GM18858 (cell line): ENCODE data around the gene NRBP1.

ENCODE experiments used
- ATAC-seq: cut with Tn5 transposase; IDR thresholded peaks from one replicate; pipeline ENCODE4 v1.9.1; 2021; ENCODE audit not compliant: unreplicated experiment

The NRBP1 gene

DNA sequence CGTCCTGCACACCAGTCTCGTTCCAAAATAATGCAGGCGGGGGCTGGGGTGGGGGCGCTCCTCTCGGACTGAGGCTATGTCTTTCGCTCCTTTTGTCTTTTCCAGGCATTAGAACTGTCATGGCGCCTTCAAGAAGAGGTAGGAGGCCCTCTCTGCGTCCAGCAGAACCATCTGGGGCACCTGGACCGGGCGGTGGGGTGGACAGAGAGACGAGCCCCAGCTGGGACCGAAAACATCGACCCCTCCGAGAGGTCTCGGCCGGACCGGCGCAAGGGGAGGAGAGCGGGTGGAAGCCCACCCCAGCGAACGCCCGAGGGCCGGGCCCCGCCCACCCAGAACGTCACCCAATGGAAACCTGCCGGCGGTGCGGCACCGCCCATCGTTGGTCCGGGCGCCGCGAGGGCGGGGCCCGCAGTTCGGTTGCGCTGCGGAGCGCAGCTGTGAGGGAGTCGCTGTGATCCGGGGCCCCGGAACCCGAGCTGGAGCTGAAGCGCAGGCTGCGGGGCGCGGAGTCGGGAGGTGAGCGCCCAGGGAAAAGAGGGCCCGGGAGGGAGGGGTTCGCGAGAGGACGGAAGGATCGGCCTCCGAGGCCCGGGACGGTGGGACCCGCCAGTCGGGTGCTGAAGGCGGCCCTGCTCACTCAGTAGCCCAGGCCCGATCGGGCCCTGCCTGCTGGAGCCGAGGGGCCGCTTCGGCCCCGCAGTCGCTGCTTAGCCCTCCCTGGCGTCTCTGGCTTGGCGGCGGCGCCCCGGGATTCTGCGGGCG lies at the start of gene NRBP1:
Gene NRBP1, plus strand, starts transcription at position 419 of the 765 bp plus-strand sequence. CDS start 4,643 bp downstream, outside the sequence.
- ATAC-seq = peak; percentile 79

DNA sequence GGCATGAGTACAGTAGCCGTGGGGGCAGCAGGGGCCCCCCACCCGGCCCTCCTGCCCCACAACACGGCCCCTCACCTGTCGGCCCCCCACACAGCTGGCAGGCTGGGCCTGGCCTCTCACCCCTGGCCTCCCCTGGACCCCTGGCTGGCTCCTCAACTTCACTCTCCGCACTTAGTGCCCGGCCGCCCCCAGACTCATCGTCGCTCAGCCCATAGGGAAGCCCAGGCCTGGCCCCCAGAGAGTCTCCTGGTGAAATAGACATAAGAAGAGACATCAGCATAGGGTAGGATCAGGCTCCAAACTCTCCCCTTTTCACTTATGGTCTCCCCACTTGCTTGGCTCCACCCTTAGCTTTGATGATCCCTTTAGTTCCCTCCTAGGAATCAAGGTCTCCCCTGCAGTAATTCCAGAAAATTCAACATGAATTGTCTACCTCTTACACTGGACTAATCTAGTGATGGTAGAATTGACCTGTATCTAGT lies 49.6 kb upstream of the NRBP1 start:
- no peak for ATAC-seq

- ATAC-seq = no peak
Measured at GRCh38 chr2:27379383-27379835, 49.0 kb upstream of the NRBP1 start.

DNA sequence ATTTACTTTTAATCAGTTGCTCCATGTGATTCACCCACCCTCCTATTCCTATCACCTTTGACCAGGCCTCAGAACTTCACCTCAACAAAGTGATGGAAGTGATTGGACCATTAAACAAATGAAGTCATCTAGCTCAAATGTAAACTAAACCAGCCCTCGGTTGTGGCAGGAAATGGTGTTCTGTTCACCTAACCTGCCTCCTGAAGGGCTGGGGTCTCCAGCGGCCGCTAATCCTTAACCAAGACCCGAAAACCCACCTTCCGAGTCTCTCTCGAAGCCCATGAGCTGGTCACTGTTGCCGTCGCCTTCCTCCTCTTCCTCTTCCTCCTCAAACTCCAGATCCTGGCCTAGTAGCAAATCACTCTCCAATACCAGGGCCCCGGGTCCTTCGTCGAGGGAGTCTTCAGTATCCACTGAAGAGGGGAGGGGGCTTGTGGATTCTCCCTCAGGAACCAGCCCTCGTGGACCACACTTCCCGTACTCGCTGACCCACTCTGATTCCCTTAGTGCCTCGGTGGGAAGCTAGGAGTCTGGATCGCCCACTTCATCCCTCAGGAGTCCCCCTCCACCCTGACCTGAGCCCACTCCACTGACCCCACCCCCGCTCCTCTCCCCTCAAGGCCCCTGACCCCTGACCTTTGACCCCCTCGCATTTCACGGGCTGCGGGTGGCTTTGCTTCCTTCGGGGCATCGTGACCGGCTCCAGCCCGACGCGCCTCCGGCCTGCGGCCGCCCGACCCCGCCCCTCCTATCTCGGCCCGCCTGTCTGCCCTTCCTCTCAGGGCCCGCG lies 48.4 kb upstream of the NRBP1 start:
- peak; percentile 24 for ATAC-seq

GRCh38 chr2:27380626-27381545 lies 47.5 kb upstream of the NRBP1 start, which contains the start of gene ZNF513:
TSS of gene ZNF513 (minus strand) at chr2:27380734. CDS start at chr2:27380526, 208 bp downstream.
- ATAC-seq = peak; percentile 65

- no peak for ATAC-seq
Measured at GRCh38 chr2:27381577-27382181, 46.8 kb upstream of the NRBP1 start.

GRCh38 chr2:27390822-27391679 lies 37.4 kb upstream of the NRBP1 start:
- no peak for ATAC-seq

DNA sequence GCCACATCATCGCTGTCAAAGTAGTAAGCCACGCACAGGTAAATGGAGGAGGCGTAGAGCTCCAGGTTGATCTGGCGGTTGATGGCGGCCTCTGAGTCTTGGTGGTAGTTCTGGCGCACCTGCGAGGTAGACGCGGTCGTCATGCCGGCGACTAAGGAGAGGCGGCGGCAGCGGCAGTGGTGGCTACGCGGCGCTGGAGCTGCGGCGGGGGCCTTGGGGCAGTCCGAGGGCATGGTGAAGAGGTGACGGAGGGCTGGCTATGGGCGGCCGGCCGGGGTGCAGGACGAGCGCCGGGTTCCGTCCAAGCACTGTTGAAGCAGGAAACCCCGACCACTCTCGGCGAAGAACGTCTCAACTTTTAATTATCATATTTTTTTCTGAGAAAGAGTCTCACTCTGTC lies 35.2 kb upstream of the NRBP1 start:
- ATAC-seq = no peak

- no peak for ATAC-seq
Measured at GRCh38 chr2:27398962-27399361, 29.5 kb upstream of the NRBP1 start.

- no peak for ATAC-seq
Measured at GRCh38 chr2:27400348-27401135, 27.9 kb upstream of the NRBP1 start.

DNA sequence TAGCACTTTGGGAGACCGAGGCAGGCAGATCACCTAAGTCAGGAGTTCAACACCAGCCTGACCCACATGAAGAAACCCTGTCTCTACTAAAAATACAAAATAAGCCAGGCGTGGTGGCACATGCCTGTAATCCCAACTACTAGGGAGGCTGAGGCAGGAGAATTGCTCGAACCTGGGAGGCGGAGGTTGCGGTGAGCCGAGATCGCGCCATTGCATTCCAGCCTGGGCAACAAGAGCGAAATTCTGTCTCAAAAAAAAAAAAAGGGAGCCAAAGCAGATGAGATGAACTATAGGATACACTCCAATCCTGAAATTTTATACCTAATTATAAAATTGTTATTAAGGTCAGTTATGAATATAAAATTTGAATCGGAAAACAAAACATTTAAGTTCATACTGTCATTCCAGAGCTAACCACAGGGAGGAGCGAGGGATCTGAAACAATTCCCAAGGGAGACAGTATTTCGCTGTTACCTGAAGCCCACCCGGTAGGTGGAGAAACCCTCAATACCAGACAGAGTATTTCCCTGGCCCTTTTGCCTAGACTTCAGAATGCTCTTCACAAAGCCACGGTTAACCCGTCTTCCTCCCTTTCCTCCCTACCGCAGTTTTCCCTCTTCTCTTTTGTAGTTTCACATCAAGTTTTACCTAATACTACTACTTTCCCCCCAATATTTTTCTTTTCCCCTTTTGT lies 20.5 kb upstream of the NRBP1 start:
- no peak for ATAC-seq

DNA sequence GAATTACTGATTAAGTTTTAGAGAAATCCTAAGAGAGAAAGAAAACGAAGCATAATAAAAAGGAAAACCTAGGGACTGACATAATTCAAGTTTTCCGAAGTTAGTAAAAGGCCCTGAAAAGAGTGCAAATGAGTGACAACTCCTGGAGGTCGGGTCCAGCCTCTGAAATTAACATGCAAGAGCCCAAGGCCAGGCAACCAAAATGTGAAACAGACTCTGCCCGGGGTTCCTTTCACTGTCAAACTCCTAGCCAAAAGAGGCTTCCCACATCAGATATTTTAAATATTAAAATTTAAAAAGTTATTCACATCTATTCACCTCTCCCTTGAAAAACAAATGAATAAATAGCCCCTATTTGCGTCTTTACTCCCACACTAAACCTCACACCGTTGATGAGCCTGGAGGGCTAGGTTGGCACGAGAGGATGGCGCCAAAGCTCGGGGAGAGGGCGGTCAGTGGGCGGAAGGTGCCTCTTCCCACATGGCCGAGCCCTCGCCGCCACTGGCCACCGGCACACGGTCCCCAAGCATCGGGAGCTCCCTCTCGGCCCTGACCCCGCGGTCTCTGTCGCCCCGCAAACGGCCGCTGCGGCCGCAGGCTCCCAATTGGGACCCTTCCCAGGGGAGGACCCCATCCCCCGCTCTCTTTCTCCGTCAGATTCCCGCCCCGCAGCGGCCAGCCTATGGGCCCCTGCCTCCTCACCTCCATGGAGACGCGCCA lies 19.7 kb upstream of the NRBP1 start:
- ATAC-seq = peak; percentile 10

DNA sequence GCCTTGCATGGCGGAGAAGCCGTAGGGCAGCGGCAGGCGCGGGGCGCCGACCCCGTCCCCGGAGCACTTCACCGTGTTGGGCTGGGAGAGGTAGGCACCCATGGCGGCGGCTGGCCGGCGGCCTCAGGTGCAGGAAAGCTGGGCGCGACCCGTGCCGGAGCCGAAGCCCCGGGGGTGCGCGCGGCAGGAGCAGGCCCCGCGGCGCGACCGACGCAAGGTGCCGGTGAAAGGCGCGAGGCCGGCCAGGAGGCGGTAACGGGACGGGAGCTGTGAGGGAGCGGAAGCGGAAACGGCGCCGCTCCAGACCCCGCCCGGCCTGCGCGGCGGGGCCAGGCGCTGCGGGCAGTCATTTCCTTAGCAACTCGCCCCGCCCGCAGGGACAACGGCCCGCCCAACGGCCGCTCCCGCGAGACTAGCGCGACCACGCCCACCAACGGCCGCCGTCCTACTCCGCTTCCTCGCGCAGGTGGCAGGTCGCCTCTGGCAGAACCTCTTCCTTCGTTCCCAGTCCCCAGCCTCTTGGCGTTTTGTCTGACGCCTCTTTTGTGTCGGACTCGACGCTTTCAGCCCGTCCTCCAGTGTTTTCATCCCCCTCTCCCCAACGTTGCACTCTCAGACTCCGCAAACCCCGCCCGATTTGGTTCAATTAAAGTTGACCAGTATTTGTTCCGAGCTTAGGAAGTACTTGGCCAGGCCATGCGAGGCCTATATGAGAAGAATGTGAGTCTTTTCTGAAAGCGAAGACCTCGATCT lies 18.9 kb upstream of the NRBP1 start, which contains the start of gene PPM1G:
Gene PPM1G, minus strand, starts transcription at position 271 of the 753 bp plus-strand sequence. Its CDS starts 169 bp downstream, at position 102.
- ATAC-seq = peak; percentile 84

GRCh38 chr2:27412419-27413152 lies 15.8 kb upstream of the NRBP1 start:
- no peak for ATAC-seq

GRCh38 chr2:27416151-27416550 lies 12.3 kb upstream of the NRBP1 start:
- no peak for ATAC-seq

DNA sequence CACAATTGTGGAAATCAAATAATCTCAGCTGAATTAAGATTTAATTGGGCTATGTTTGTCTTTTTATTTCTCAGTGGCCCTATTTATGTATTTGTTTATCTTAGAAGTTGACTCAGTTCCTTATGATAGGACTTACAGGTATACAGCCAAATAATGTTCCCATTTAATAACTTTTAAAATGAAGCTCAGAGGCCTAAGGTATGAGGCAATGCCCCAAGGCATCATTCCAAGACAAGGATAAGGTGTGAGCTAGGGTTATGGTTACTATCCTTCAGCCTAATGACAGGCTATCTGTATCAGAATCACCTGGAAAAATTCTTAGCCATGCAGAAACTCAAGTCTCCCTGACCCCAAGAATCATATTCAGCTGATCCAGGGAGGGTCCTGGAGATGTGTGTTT lies 7.4 kb upstream of the NRBP1 start:
- no peak for ATAC-seq
